ENCODE results near the gene MTX1. TPM values are rescaled to one million over a fixed set of nuclear protein-coding genes. Genes with fewer than 3 reads are reported as not detected.
A peak's percentile ranks its signal among the peaks of the same experiment; 100 is the strongest.
"Not testable (repeated sequence)": the region's sequence is repeated elsewhere in the genome, so short reads cannot be mapped to it uniquely, and the experiment has no call there.

Gene MTX1
- total RNA-seq, 1 experiment from 2014 or later = 81.3 TPM

DNA sequence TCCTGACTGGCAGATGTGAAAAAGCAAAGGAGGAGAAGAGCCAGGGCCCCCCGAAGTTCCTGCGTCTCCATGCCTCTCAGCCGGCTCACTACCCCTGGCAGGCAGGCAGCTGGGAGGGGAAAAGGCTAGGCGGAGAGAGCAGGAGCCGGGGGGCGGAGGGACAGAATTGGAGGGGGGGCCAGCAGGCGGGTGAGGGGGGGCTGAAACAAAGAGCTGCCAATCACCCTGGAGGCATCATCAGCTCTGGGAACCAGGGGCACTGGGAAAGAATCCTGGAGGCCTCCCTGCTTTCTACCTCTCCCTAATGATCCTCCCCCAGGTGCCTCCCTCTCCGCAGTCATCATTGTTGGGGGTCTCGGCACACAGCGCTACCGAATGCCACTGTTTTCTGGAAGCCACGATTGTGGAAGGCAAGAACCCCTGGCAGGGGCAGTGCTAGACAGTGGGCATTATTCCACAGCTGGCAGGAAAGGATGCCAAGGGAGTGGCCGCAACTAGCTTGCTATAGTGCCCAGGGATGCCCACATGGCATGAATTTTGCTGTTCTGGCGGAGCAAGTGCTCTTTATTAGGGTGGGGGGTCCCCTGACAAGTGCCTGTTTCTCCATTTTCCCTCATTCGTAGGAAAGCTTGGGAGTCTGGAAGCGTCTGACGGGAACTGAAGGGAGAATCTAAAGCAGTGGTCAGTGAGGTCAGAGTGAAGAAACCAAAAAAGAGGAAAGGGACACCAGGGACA, 522 bp upstream of the MTX1 start, which contains the start of gene THBS3:
THBS3 (minus strand) TSS at position 92 of the 735 bp plus-strand sequence; CDS start at position 71, 21 bp downstream.
- peak; percentile 38 for DNase-seq (ENCODE audit: low read depth)

DNA sequence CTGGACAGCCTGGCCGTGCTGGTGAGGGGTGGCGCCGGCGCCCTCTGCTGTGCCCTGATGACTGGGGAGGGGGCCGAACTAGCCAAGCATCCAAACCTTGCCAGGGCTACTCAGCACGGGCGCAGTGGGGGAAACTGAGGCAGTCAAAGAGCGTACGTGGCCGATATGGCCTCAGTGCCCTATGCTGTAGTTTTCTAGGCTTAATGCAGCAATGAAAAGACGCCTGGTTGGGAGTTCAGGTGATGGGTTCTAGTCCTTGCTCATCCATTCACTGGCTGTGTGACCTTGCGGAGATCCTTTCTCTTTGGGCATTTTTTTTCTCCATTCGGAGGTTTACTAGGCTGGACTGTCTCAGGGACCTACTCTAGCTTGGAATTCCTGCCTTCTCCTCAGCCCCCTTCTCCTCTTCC, 822 bp downstream of the MTX1 start:
- DNase-seq (ENCODE audit: low read depth) = no peak

DNA sequence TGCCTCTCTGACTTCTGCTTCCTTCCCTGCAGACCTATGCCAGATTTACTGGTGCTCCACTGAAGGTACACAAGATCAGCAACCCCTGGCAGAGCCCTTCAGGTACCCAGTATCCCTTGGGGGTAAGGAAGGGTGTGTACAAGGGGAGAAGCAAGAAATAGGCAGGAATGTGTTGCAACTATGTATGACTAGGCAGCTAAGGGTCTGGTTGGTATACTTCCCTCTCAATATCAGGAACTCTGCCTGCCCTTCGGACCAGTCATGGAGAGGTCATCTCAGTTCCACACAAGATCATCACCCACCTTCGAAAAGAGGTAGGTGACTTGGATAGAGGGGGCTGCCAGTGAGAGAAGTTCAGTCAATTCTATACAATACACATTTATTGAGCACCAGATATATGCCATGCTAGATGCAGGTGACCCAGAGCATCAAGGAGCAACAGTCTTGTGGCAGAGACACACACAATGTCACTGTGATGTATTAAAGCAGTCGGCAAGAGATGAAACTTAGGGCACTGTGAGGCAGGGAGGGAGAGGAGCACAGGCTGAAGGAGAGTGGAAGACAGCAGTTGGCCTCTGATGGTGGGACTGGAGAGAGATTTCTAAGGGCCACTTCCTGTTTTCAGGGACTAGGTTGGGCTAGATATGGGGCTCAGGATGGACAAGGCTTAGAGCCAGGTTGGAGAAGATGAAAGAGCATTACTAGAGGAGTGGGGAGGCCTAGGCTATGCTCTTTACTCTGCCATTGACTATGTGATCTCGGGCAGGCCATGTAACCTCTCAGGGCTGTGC, 2.0 kb downstream of the MTX1 start:
- no peak for DNase-seq (ENCODE audit: low read depth)

DNA sequence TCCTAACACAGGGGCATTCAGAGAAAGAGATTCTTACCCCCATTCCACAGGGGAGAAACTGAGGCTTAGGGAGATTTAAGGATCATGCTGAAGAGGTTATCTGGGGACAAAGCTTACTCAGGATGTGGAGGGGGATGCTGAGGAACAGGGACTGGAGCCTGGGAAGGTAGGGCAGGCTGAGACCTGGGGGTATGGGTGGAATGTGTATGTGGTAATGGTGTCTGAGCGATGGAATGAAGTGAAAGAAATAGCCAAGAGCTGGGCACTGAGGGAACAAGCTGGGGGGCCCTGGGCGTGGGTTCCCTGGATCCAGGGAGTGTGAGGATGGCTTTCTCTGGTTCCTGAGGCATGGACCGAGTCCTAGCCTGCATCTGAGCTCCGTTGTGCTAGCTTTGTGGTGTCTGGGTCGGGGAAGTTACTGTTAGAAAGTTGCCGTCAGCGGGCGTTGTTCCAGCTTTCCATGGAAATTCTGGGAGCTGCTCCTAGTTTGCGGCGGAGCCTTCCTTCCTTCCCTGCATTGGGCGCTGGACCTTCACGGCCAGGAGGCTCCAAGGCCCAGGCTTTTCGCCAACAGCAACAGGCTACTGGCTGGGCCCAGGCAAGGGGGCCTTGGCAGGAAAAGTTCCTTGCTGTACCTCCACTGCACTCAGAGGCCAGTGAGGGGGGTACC, 3.0 kb downstream of the MTX1 start:
- DNase-seq (ENCODE audit: low read depth) = not testable (repeated sequence)

DNA sequence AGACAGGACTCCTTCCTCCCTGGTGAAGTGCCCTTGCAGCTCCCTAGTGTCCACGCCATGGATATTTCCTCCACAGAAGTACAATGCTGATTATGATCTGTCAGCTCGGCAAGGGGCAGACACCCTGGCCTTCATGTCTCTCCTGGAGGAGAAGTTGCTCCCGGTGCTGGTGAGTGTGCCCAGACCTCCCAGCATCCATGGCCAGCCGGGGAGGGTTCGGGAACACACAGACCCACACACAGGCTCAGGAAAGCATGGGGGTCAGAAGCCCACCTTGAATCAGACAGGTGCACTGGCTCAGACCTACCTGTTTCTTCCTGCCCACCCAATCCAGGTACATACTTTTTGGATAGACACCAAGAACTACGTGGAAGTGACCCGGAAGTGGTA, 3.6 kb downstream of the MTX1 start:
- DNase-seq (ENCODE audit: low read depth) = not testable (repeated sequence)

DNA sequence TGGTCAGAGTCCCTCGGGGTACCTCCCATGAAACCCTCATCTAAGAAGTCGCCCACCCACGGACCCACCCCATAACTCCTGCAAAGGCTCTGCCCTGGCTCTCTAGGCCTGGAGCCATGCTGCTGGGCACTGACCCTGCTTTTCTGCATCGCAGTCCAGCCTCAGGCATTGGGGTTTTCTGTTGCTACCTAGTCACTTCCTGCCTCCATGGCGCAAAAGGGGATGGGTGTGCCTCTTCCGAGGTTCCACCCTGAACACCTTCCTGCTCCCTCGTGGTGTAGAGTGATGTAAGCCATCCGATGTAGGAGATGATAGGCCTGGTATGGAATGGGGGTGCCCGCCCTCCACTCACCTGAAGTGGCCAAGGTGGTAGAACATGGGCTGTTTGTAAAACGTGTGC, 6.2 kb downstream of the MTX1 start:
- not testable (repeated sequence) for DNase-seq (ENCODE audit: low read depth)

DNA sequence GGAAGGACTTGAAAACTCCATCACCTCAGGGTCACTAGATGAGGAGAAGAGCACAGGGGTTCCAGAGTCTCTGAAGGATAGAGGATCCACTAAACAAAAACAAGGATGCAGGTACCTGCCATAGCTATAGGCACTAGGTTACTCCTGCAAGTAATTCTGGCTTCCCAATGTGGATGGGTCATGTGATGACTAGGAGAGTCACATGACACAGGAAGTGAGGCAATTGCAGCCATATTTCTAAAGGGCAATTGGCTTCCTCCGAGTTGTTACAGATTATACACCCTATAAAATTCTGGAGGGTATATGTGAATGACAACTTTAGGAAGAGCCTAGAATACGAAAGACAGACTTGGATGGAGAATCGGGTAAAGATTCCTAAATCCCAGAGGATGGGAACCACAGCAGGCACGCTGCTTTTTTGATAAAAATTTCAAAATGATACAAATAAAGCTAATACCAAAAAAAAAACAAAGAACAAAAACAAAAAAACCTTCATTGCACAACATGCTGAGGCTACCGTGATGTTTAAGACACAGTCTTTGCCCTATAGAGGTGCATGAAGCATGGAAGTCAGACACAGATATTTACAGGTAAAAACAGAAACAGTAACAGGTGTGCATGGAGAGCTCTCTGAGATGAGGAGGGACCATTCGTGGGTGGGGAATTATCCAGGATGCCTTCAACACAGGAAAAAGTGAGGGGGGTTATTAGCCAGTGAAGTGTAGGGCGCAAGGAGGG, 10.5 kb downstream of the MTX1 start:
- DNase-seq (ENCODE audit: low read depth) = peak; percentile 50

DNA sequence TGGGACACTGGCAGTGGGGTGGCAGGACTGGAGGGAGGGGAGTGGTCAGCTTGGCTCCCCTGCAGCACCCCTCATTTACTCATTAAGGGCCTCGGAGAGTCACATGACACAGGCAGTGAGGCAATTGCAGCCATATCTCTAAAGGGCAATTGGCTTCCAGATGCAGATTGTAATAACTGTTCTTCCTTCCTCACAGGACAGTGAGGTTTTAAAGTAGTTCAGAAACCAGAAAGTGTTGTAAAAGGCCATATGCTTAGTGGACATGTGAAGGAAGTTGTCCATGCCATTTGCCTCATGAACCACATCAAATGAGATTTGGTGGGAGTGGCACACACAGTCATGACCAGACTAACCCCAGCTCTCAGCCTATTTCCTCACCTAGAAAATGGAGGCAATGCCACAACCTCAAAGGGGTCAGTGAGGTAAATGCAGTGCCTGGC, 11.1 kb downstream of the MTX1 start:
- no peak for DNase-seq (ENCODE audit: low read depth)

DNA sequence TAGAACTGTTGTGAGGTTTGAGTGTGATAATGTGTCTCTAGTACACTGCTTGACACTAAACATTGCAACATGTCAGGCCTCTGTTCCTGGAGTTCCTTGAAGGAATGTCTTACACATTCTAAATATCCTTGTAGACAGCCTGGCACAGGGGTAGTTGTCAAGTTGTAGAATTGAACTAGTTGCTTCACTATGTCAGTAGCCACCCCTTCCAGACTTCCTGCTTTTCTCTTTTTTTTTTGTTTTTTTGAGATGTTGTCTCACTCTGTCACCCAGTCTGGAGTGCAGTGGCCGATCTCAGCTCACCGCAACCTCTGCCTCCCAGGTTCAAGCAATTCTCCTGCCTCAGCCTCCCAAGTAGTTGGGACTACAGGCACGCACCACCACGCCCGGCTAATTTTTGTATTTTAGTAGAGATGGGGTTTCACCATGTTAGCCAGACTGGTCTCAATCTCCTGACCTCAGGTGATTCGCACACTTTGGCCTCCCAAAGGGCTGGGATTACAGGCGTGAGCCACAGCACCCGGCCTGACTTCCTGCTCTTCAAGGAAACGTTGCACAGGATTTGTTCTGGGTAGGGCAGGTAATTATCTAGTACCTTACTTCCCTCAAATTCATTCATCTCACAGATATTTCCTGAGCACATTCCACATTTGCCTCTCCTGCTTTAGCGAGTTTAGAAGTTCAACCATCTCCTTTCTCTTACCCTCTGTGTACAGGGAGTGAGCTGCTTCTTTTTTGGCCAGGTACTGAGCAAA, 11.9 kb downstream of the MTX1 start:
- not testable (repeated sequence) for DNase-seq (ENCODE audit: low read depth)

DNA sequence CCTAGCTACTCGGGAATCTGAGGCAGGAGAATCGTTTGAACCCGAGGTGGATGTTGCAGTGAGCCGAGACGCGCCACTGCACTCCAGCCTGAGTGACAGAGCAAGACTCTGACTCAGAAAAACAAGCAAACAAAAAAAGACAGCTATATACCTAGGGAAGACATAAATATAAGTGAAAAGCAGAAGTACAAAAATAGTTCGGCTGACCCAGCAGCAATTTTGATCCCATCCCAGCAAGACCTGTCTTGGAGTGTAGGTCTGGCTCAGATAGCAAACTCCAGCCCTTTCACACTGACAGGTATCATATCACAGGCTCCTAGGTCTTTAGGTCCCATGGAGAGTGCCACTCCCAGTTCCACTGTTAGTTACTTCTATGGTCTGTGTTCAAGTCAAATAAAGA, 14.6 kb downstream of the MTX1 start:
- DNase-seq (ENCODE audit: low read depth) = no peak

DNA sequence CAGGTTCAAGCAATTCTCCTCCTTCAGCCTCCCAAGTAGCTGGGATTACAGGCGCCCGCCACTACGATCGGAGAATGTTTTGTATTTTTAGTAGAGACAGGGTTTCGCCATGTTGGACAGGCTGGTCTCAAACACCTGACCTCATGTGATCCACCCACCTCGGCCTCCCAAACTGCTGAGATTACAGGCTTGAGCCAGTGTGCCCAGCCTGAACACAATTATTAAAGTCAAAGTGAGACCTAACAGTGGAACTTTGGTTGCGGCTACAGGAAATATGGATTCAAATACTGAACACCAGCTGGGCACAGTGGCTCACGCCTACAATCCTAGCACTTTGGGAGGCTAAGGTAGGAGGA, 16.9 kb downstream of the MTX1 start:
- not testable (repeated sequence) for DNase-seq (ENCODE audit: low read depth)

DNA sequence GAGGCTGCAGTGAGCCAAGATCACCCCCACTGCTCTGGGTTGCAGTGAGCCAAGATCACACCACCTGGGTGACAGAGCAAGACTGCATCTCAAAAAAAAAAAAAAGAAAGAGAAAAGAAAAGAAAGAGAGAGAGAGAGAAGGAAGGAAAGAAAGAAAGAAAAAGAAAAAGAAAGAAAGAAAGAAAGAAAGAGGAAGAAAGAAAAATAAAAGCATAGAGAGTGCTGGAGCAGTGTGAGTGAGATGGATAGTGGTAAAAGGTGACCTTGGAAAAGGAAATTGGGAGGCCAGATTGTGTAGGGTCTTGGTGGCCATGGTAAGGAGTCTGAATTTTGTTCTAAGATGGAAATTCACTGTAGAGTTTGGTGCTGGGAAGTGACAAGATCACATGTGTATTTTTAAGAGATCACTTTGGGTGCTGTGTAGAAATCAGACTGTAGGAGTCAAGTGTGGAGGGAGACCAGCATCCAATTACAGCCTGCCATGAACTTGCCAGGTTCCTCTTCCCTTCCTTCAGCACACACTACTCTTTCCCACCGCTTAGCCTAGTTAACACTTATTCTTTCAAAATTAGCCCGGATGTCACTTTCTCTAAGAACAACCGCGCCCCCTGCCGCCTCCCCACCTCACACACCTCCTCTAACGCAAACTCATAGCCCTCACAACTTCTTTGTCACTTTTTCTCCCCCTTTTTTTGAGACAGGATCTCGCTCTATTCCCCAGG, 17.9 kb downstream of the MTX1 start:
- peak; percentile 85 for DNase-seq (ENCODE audit: low read depth)

DNA sequence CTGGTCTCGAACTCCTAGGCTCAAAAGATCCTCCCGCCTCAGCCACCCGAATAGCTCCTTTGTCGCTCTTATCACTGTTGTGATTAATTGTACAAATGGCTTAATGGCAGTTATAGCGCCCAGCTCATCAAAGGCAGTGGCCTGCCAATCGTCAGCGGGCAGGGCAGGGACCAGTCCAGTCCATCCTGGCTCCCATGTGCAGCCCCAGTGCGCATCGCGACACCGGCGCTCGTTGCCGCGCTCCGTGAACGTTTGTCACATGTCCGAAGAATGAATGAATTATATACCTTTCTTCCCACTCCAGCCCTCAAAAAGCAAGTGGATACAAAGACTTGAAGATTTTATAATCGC, 18.4 kb downstream of the MTX1 start:
- peak; percentile 77 for DNase-seq (ENCODE audit: low read depth)

DNA sequence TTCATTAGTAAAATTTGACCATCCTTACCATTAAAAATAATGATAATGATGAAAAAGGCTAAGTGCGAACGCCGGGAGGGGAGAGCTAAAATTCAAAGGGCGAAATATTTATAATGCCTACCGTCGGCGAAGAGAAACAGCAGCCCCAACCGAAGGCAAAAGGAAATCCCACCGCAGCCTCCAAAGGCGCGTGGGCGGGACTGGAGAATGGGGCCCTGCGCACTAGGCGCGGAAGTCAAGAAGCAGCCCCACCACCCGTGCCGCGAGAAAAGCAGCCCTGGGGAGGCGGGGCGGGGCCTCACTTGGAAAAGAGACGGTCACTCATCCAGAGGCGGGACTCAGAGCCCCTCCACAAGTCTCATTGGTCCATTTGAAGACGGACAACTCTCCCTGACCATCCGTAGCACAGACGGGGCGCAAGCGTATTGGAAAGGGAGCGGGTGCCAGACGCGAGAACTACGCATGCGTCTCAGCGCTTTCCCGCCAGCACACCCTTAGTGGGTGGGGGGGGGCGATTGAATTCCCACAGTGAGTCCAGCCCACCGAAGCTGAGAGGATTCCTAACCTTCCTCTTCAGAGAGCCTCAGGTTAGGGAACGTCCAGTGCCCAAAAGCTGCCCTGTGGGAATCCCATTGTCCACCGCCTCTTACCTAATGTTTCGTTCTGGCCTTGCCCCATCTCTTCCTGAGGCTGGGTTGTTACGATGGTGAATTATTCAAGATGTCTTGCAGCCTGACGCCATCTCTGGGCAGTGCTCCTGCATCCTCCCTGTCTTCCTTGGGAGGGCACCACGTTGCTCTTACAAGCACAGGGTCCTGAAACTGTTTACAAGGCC, 19.0 kb downstream of the MTX1 start:
- DNase-seq (ENCODE audit: low read depth) = peak; percentile 99

DNA sequence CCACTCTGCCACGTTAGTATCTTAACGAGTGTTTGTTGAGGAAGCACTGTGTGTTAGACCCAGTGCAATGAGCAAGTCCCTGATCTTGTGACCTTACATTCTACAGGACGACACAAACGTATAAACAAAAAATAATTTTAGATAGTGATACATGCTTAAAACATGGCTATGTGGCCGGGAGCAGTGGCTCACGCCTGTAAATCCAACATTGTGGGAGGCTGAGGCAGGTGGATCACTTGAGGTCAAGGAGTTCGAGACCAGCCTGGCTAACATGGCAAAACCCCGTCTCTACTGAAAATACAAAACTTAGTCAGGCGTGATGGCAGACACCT, 19.6 kb downstream of the MTX1 start:
- DNase-seq (ENCODE audit: low read depth) = no peak

DNA sequence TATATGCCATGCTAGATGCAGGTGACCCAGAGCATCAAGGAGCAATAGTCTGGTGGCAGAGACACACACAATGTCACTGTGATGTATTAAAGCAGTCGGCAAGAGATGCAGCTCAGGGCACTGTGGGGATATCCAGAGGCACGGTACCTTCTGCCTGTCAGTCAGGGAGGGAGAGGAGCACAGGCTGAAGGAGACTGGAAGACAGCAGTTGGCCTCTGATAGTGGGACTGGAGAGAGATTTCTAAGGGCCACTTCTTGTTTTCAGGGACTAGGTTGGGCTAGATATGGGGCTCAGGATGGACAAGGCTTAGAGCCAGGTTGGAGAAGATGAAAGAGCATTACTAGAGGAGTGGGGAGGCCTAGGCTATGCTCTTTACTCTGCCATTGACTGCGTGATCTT, 22.8 kb downstream of the MTX1 start:
- DNase-seq (ENCODE audit: low read depth) = not testable (repeated sequence)

DNA sequence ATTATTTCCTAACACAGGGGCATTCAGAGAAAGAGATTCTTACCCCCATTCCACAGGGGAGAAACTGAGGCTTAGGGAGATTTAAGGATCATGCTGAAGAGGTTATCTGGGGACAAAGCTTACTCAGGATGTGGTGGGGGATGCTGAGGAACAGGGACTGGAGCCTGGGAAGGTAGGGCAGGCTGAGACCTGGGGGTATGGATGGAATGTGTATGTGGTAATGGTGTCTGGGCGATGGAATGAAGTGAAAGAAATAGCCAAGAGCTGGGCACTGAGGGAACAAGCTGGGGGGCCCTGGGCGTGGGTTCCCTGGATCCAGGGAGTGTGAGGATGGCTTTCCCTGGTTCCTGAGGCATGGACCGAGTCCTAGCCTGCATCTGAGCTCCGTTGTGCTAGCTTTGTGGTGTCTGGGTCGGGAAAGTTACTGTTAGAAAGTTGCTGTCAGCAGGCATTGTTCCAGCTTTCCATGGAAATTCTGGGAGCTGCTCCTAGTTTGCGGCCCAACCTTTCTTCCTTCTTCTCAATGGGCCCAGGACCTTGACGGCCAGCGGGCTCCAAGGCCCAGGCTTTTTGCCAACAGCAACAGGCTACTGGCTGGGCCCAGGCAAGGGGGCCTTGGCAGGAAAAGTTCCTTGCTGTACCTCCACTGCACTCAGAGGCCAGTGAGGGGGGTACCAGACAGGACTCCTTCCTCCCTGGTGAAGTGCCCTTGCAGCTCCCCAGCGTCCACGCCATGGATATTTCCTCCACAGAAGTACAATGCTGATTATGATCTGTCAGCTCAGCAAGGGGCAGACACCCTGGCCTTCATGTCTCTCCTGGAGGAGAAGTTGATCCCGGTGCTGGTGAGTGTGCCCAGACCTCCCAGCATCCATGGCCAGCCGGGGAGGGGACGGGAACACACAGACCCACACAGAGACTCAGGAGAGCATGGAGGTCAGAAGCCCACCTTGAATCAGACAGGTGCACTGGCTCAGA, 23.8 kb downstream of the MTX1 start:
- not testable (repeated sequence) for DNase-seq (ENCODE audit: low read depth)

DNA sequence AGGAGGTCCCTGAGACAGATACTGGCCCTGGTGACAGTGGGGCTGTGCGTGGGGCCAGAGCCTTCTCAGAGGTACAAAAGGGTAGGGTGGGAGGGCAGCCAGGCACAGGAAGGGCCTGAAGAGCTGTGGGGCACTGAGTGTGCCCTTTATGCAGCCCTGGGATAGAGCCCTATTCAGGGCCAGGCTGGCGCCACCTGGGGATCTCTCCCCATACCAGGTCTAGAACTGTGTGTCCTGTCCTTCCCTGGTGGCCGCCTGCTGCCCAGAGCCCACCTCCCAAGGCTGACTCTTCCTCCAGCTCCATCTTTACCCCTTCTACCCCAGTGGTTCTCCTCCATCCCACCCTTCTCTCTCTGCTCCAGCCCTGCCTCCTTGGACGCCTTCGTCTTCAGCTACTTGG, 25.0 kb downstream of the MTX1 start:
- DNase-seq (ENCODE audit: low read depth) = not testable (repeated sequence)

Data from Daoy (cell line).